Measurements from ENCODE around the gene CEP152.

Gene CEP152

GRCh38 chr15:48834756-48835155 lies 23.9 kb upstream of the CEP152 start:
- TF ChIP-seq CEBPB (IDR thresholded peaks at IDR 0.05) (no peak), TEAD4 (IDR thresholded peaks at IDR 0.05) (no peak), REST (IDR thresholded peaks at IDR 0.05; ENCODE audit: low read depth) (no peak), RAD21 (IDR thresholded peaks at IDR 0.05; ENCODE audit: low read depth) (no peak), FOXM1 (IDR thresholded peaks at IDR 0.05; ENCODE audit: borderline replicate concordance, low read depth) (no peak)

- no peak for TF ChIP-seq FOXM1 (IDR thresholded peaks at IDR 0.05; ENCODE audit: borderline replicate concordance, low read depth)
- no peak for TF ChIP-seq TEAD4 (IDR thresholded peaks at IDR 0.05)
- no peak for TF ChIP-seq EGR1 (IDR thresholded peaks at IDR 0.05)
- TF ChIP-seq REST (IDR thresholded peaks at IDR 0.05; ENCODE audit: low read depth) = no peak
- no peak for TF ChIP-seq NFIC (IDR thresholded peaks at IDR 0.05)
- no peak for TF ChIP-seq MAX (IDR thresholded peaks at IDR 0.05)
- TF ChIP-seq TCF12 (IDR thresholded peaks at IDR 0.05; ENCODE audit: low read depth) = no peak
- no peak for TF ChIP-seq YY1 (IDR thresholded peaks at IDR 0.05; ENCODE audit: low read depth)
These were observed 22.8 kb upstream of the CEP152 start for GRCh38 chr15:48833526-48834239.

GRCh38 chr15:48832648-48833047 lies 21.8 kb upstream of the CEP152 start:
- TF ChIP-seq ZBTB7A (IDR thresholded peaks at IDR 0.05; ENCODE audit: low read depth) (no peak), TEAD4 (IDR thresholded peaks at IDR 0.05) (no peak), TAF1 (IDR thresholded peaks at IDR 0.05; ENCODE audit: low read depth) (no peak), CEBPB (IDR thresholded peaks at IDR 0.05) (no peak)

GRCh38 chr15:48828906-48829305 lies 18.0 kb upstream of the CEP152 start:
- TF ChIP-seq FOXM1 (IDR thresholded peaks at IDR 0.05; ENCODE audit: borderline replicate concordance, low read depth) (no peak), USF1 (IDR thresholded peaks at IDR 0.05) (no peak), ZBTB7A (IDR thresholded peaks at IDR 0.05; ENCODE audit: low read depth) (no peak), TAF1 (IDR thresholded peaks at IDR 0.05; ENCODE audit: low read depth) (no peak), EGR1 (IDR thresholded peaks at IDR 0.05) (no peak), EP300 (IDR thresholded peaks at IDR 0.05; ENCODE audit: borderline replicate concordance) (no peak), NFIC (IDR thresholded peaks at IDR 0.05) (no peak), MAX (IDR thresholded peaks at IDR 0.05) (no peak), YY1 (IDR thresholded peaks at IDR 0.05; ENCODE audit: low read depth) (no peak), CEBPB (IDR thresholded peaks at IDR 0.05) (no peak), REST (IDR thresholded peaks at IDR 0.05; ENCODE audit: low read depth) (no peak), TCF12 (IDR thresholded peaks at IDR 0.05; ENCODE audit: low read depth) (no peak), CREB1 (IDR thresholded peaks at IDR 0.05; ENCODE audit: low read depth) (no peak), TEAD4 (IDR thresholded peaks at IDR 0.05) (no peak), RAD21 (IDR thresholded peaks at IDR 0.05; ENCODE audit: low read depth) (no peak)

- TF ChIP-seq MAX (IDR thresholded peaks at IDR 0.05) = no peak
- no peak for TF ChIP-seq CEBPB (IDR thresholded peaks at IDR 0.05)
- no peak for TF ChIP-seq RAD21 (IDR thresholded peaks at IDR 0.05; ENCODE audit: low read depth)
- no peak for TF ChIP-seq TEAD4 (IDR thresholded peaks at IDR 0.05)
- TF ChIP-seq ZBTB7A (IDR thresholded peaks at IDR 0.05; ENCODE audit: low read depth) = no peak
- no peak for TF ChIP-seq TAF1 (IDR thresholded peaks at IDR 0.05; ENCODE audit: low read depth)
- TF ChIP-seq YY1 (IDR thresholded peaks at IDR 0.05; ENCODE audit: low read depth) = no peak
- TF ChIP-seq CREB1 (IDR thresholded peaks at IDR 0.05; ENCODE audit: low read depth) = no peak
- TF ChIP-seq TCF12 (IDR thresholded peaks at IDR 0.05; ENCODE audit: low read depth) = no peak
- TF ChIP-seq FOXM1 (IDR thresholded peaks at IDR 0.05; ENCODE audit: borderline replicate concordance, low read depth) = no peak
- TF ChIP-seq EGR1 (IDR thresholded peaks at IDR 0.05) = no peak
- no peak for TF ChIP-seq USF1 (IDR thresholded peaks at IDR 0.05)
- TF ChIP-seq REST (IDR thresholded peaks at IDR 0.05; ENCODE audit: low read depth) = no peak
- no peak for TF ChIP-seq NFIC (IDR thresholded peaks at IDR 0.05)
- TF ChIP-seq EP300 (IDR thresholded peaks at IDR 0.05; ENCODE audit: borderline replicate concordance) = no peak
These were observed 17.6 kb upstream of the CEP152 start for GRCh38 chr15:48828471-48828870.
